Stomach (tissue), 9 donors: ENCODE results near the gene COX19. TPM values are rescaled to one million over a fixed set of nuclear protein-coding genes. Genes with fewer than 3 reads are reported as not detected.

Experiments used
- DNase-seq, 2 donors: peaks; one replicate each; pipeline versions ENCODE4 v3.0.0 to v3.0.0-alpha.2; 2013 to 2019
- H3K27ac ChIP-seq, 5 donors: fragments of 200-600 bp in 4 of 5; sonication (generic) in 4 of 5; one replicate each; pipeline ENCODE4 v1.5.1; 2013 to 2019; ENCODE audit warnings: mild to moderate bottlenecking in 1 of 5, moderate library complexity in 1 of 5
- H3K27me3 ChIP-seq, 3 donors: fragments of 200-600 bp; sonication (generic); one replicate each; pipeline ENCODE4 v1.5.1; 2017 to 2019; ENCODE audit warnings: mixed run types in 1 of 3
- H3K36me3 ChIP-seq, 4 donors: fragments of 200-600 bp; sonication (generic); 1 replicate in 3 of 4; 2 replicates in 1 of 4; pipeline ENCODE4 v1.5.1; 2016 to 2019
- H3K4me1 ChIP-seq, 4 donors: fragments of 200-600 bp; sonication (generic); one replicate each; pipeline ENCODE4 v1.5.1; 2016 to 2019
- H3K4me3 ChIP-seq, 4 donors: fragments of 200-600 bp; sonication (generic) in 3 of 4; one replicate each; pipeline ENCODE4 v1.5.1; 2016 to 2019; ENCODE audit warnings: mild to moderate bottlenecking in 1 of 4
- H3K9me3 ChIP-seq, 4 donors: fragments of 200-600 bp; sonication (generic); one replicate each; pipeline ENCODE4 v1.5.1; 2016 to 2019
- CTCF ChIP-seq, 7 experiments: fragments of 450-650 bp in 4 of 7; fragments of 200-600 bp in 3 of 7; sonication (generic) in 3 of 7; IDR thresholded peaks; one replicate each; pipeline ENCODE4 v1.5.1; 2016 to 2019; ENCODE audit warnings: antibody characterized with exemption in 7 of 7, control low read depth in 2 of 7, mild to moderate bottlenecking in 1 of 7
- EP300 ChIP-seq: sonication (generic); formaldehyde crosslinking; IDR thresholded peaks from one replicate; pipeline ENCODE4 v1.6.1; 2017; ENCODE audit warnings: antibody characterized with exemption
- POLR2A ChIP-seq, 4 donors: fragments of 450-650 bp; IDR thresholded peaks; one replicate each; pipeline ENCODE4 v1.6.1; 2016; ENCODE audit warnings: antibody characterized with exemption in 4 of 4, control low read depth in 2 of 4, mild to moderate bottlenecking in 1 of 4, moderate library complexity in 1 of 4
- POLR2AphosphoS5 ChIP-seq, 3 donors: sonication (generic); formaldehyde crosslinking; IDR thresholded peaks; one replicate each; pipeline ENCODE4 v1.6.1; 2016; ENCODE audit warnings: antibody characterized with exemption in 3 of 3
- WGBS, 5 donors: extraction: QIAGEN DNeasy Blood & Tissue Kit in 3 of 5; methylation state at CpG; one replicate each; pipeline versions ENCODE4 v1.1.5 to v1.1.7; 2013 to 2018; 5-methylcytosine and 5-hydroxymethylcytosine counted together
- intact Hi-C: fragments of 100-400 bp; cut with DNase I; formaldehyde crosslinking; loops from one replicate; pipeline ENCODE4 v1.15.1; 2023; ENCODE audit warnings: low total_unique reads
- polyA plus RNA-seq, 3 donors: library from polyadenylated mRNA; stranded (reverse); fragments of 200-250 nt; gene quantifications; one replicate each; pipeline ENCODE4 v1.2.3, GENCODE V29; 2013
- total RNA-seq, 5 donors: library from RNA; depleted of rRNA; stranded (reverse); fragments of >200 nt; gene quantifications; one replicate each; pipeline versions ENCODE4 v1.1.0 to v1.2.3, GENCODE V29; 2014 to 2016
- donor health status: healthy with polysubstance abuse.
- donor health status: Bipolar disorder and iron deficiency.
- donor health status: healthy.

COX19 gene
- total and polyA plus RNA-seq, 8 donors = 2.3 to 26.6 (median 6.6) TPM

GRCh38 chr7:988963-989529, 13.7 kb upstream of the COX19 start:
- Histone ChIP-seq H3K27me3 (peaks cover 0 to 67% (median 26%) of the 10 kb centered on the region in 3 donors), H3K27ac (peak overlapping the region in 2 of 5 donors; percentile 7 to 14), H3K36me3 (no peaks in the 10 kb centered on the region), H3K4me3 (peak overlapping the region in 1 of 4 donors; percentile 26), H3K4me1 (peaks cover 9 to 39% (median 34%) of the 10 kb centered on the region in 4 donors), H3K9me3 (no peaks in the 10 kb centered on the region)
- no peak for TF ChIP-seq EP300
- TF ChIP-seq CTCF (IDR thresholded peaks at IDR 0.05) = no peak
- TF ChIP-seq POLR2AphosphoS5 (IDR thresholded peaks at IDR 0.05) = no peak
- TF ChIP-seq POLR2A (IDR thresholded peaks at IDR 0.05) = no peak
- DNase-seq = peak in 1 of 2 donors; percentile 52
- 61 to 69% (median 66%) methylated on average over 7 to 15 of the region's 15 CpGs for WGBS, 5 donors
- intact Hi-C loops = no loop called here

- H3K36me3 ChIP-seq = no peaks in the 10 kb centered on the region
- H3K9me3 ChIP-seq = no peaks in the 10 kb centered on the region
- peak overlapping the region in 2 of 4 donors; percentile 13 to 26 for H3K4me3 ChIP-seq
- peaks cover 9 to 36% (median 32%) of the 10 kb centered on the region in 4 donors for H3K4me1 ChIP-seq
- intact Hi-C loops = no loop called here
- WGBS, 5 donors = 6 to 22% (median 11%) methylated on average over 11 to 24 of the region's 24 CpGs
- peaks cover 0 to 72% (median 29%) of the 10 kb centered on the region in 3 donors for H3K27me3 ChIP-seq
- DNase-seq = peak; percentile 50 to 70
- H3K27ac ChIP-seq = peak overlapping the region in 2 of 5 donors; percentile 7 to 14
- TF ChIP-seq POLR2A (IDR thresholded peaks at IDR 0.05) (no peak), CTCF (IDR thresholded peaks at IDR 0.05) (no peak), POLR2AphosphoS5 (IDR thresholded peaks at IDR 0.05) (no peak), EP300 (no peak)
These were observed 13.1 kb upstream of the COX19 start for GRCh38 chr7:988426-988911.

- H3K27ac ChIP-seq = peak overlapping the region in 1 of 5 donors; percentile 7
- WGBS, 5 donors = 25 to 48% (median 35%) methylated on average over 5 to 6 of the region's 6 CpGs
These were observed 12.6 kb upstream of the COX19 start for GRCh38 chr7:987909-988308.

More at GRCh38 chr7:987909-988308, 12.6 kb upstream of the COX19 start:
- H3K36me3 ChIP-seq = no peaks in the 10 kb centered on the region
- H3K4me1 ChIP-seq = peaks cover 9 to 36% (median 31%) of the 10 kb centered on the region in 4 donors
- intact Hi-C loops = no loop called here
- H3K4me3 ChIP-seq = peak overlapping the region in 1 of 4 donors; percentile 26
- no peak for TF ChIP-seq POLR2A (IDR thresholded peaks at IDR 0.05)
- TF ChIP-seq CTCF (IDR thresholded peaks at IDR 0.05) = no peak
- no peak for TF ChIP-seq EP300
- no peak for TF ChIP-seq POLR2AphosphoS5 (IDR thresholded peaks at IDR 0.05)
- no peak for DNase-seq
- H3K9me3 ChIP-seq = no peaks in the 10 kb centered on the region
- peaks cover 5 to 78% (median 34%) of the 10 kb centered on the region in 3 donors for H3K27me3 ChIP-seq
